Hindlimb muscle (tissue), 1 donor: ENCODE data around the gene LIPK. TPM values are rescaled to one million over a fixed set of nuclear protein-coding genes. Genes with fewer than 3 reads are reported as not detected.
"Not testable (repeated sequence)": the region's sequence is repeated elsewhere in the genome, so short reads cannot be mapped to it uniquely, and the experiment has no call there.

Source experiments
- DNase-seq: peaks from one replicate; pipeline ENCODE4 v3.0.0-alpha.2; 2013
- polyA plus RNA-seq: library from polyadenylated mRNA; unstranded; fragments of 120-200 nt; gene quantifications from one replicate; pipeline ENCODE4 v1.2.1, GENCODE V29; 2013; ENCODE audit not compliant: insufficient read length

The LIPK gene
- polyA plus RNA-seq, result not detected

- no peak for DNase-seq
Observed at GRCh38 chr10:88705958-88706357, at the start of gene LIPK. Gene LIPK (plus strand): TSS chr10:88706249. CDS start chr10:88724544, 18,295 bp downstream.

GRCh38 chr10:88657901-88658300 lies 48.1 kb upstream of the LIPK start:
- DNase-seq, result no peak

GRCh38 chr10:88659725-88660597 lies 46.1 kb upstream of the LIPK start:
- no peak for DNase-seq

GRCh38 chr10:88660598-88660884 lies 45.5 kb upstream of the LIPK start:
- no peak for DNase-seq

- DNase-seq, result no peak
Observed at GRCh38 chr10:88661018-88661417, 45.0 kb upstream of the LIPK start.

GRCh38 chr10:88661577-88661976 lies 44.5 kb upstream of the LIPK start:
- DNase-seq, result no peak

GRCh38 chr10:88663153-88663552 lies 42.9 kb upstream of the LIPK start:
- not testable (repeated sequence) for DNase-seq

GRCh38 chr10:88664142-88664541 lies 41.9 kb upstream of the LIPK start, which contains the start of gene LIPF:
Gene LIPF (plus strand): TSS chr10:88664442. CDS start chr10:88667298, 2,856 bp downstream.
- no peak for DNase-seq

- DNase-seq, result no peak
Observed at GRCh38 chr10:88668465-88668864, 37.6 kb upstream of the LIPK start.

GRCh38 chr10:88670497-88670896 lies 35.6 kb upstream of the LIPK start:
- no peak for DNase-seq

- no peak for DNase-seq
Observed at GRCh38 chr10:88672041-88672440, 34.0 kb upstream of the LIPK start.

GRCh38 chr10:88676283-88677060 lies 29.6 kb upstream of the LIPK start:
- no peak for DNase-seq

GRCh38 chr10:88680958-88681357 lies 25.1 kb upstream of the LIPK start:
- no peak for DNase-seq

GRCh38 chr10:88682491-88682890 lies 23.6 kb upstream of the LIPK start:
- DNase-seq, result no peak

- DNase-seq, result no peak
Observed at GRCh38 chr10:88687853-88688467, 18.1 kb upstream of the LIPK start.

- DNase-seq, result no peak
Observed at GRCh38 chr10:88689366-88689765, 16.7 kb upstream of the LIPK start.

- DNase-seq, result no peak
Observed at GRCh38 chr10:88693392-88694020, 12.5 kb upstream of the LIPK start.

- no peak for DNase-seq
Observed at GRCh38 chr10:88702848-88703597, 3.0 kb upstream of the LIPK start.

- DNase-seq, result no peak
Observed at GRCh38 chr10:88707429-88708155, 1.5 kb downstream of the LIPK start.

GRCh38 chr10:88709361-88709760 lies 3.3 kb downstream of the LIPK start:
- not testable (repeated sequence) for DNase-seq

- DNase-seq, result no peak
Observed at GRCh38 chr10:88715517-88715916, 9.5 kb downstream of the LIPK start.
